Activated CD4-positive, CD25-positive, alpha-beta regulatory T cell treated with anti-CD3 and anti-CD28 coated beads, Interleukin-2, amount 50 U/mL, for 72 hours (primary cell): Measurements from ENCODE around the gene ANO8.

Source experiments
- DNase-seq: peaks from one replicate; pipeline ENCODE4 v3.0.0; 2021

Gene ANO8

GRCh38 chr19:17347361-17347760 is 12.7 kb upstream of the ANO8 start:
- no peak for DNase-seq

- peak; percentile 89 for DNase-seq
Observed at GRCh38 chr19:17346109-17346671, 11.5 kb upstream of the ANO8 start.

GRCh38 chr19:17341845-17342244 is 7.2 kb upstream of the ANO8 start:
- DNase-seq: no peak

- DNase-seq: no peak
Observed at GRCh38 chr19:17341386-17341785, 6.7 kb upstream of the ANO8 start.

GRCh38 chr19:17340871-17341357 is 6.3 kb upstream of the ANO8 start:
- DNase-seq: no peak

- no peak for DNase-seq
Observed at GRCh38 chr19:17340302-17340870, 5.7 kb upstream of the ANO8 start.

- peak; percentile 52 for DNase-seq
Observed at GRCh38 chr19:17339088-17339741, 4.6 kb upstream of the ANO8 start.

GRCh38 chr19:17338433-17339078 is 3.9 kb upstream of the ANO8 start:
- no peak for DNase-seq

- peak; percentile 54 for DNase-seq
Observed at GRCh38 chr19:17337675-17338432, 3.2 kb upstream of the ANO8 start.

- peak; percentile 88 for DNase-seq
Observed at GRCh38 chr19:17336872-17337674, 2.4 kb upstream of the ANO8 start, which contains the start of gene GTPBP3. TSS of gene GTPBP3 (plus strand) at chr19:17337553. CDS start at chr19:17337612, 59 bp downstream.

- DNase-seq: no peak
Observed at GRCh38 chr19:17335575-17335974, 920 bp upstream of the ANO8 start.

GRCh38 chr19:17333611-17334413 is 843 bp downstream of the ANO8 start:
- DNase-seq: peak; percentile 65

GRCh38 chr19:17332677-17333581 is 1.7 kb downstream of the ANO8 start:
- DNase-seq: peak; percentile 61

- no peak for DNase-seq
Observed at GRCh38 chr19:17332360-17332676, 2.3 kb downstream of the ANO8 start.

- DNase-seq: no peak
Observed at GRCh38 chr19:17331045-17331558, 3.6 kb downstream of the ANO8 start.

- no peak for DNase-seq
Observed at GRCh38 chr19:17330262-17331044, 4.2 kb downstream of the ANO8 start.

- DNase-seq: no peak
Observed at GRCh38 chr19:17329366-17330261, 5.0 kb downstream of the ANO8 start.
